Activated gamma-delta T cell (primary cell): ENCODE results near the gene RSRC1.
"Not testable (repeated sequence)": the region's sequence is repeated elsewhere in the genome, so short reads cannot be mapped to it uniquely, and the experiment has no call there.

Experiments
- DNase-seq: peaks from one replicate; lab custom pipeline; 2025; lab: John Stamatoyannopoulos, UW

RSRC1 gene

DNA sequence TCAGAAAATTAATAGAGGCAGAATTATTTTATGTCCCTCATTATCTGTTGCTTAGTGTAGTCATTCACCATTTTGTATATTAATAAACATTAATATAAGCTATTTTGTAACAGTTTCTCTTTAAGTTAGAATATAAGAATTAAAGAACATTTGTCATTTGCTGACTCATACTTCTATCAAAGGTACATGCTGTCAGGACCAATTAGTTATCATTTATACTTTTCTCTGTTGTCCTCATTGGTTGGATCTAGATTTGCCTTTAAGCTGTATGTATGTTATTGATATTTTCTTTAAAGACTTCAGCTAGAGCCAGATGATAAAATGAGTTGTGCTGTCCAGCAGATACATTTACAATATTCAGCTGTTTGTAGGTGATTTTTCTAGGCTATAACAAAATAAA is 292.7 kb downstream of the RSRC1 start:
- no peak for DNase-seq

DNA sequence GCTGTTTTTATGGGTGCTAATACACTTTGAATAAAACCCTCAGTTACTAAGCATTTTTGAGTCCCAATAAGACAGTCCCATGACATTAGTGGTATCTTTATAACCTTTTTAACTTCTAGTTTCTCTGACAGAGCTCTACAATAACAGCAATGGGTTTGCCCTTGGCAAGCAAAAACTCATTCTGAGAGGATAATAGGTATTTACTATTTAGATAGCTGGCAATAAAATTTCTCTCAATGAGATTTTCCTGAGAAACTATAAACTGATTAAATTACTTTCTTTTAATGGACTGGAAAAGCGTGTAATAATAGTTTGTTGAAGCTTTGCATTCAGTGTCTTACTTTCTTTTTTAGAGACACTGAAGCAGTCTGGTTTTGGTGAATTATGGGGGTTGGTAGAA is 293.1 kb downstream of the RSRC1 start:
- no peak for DNase-seq

DNA sequence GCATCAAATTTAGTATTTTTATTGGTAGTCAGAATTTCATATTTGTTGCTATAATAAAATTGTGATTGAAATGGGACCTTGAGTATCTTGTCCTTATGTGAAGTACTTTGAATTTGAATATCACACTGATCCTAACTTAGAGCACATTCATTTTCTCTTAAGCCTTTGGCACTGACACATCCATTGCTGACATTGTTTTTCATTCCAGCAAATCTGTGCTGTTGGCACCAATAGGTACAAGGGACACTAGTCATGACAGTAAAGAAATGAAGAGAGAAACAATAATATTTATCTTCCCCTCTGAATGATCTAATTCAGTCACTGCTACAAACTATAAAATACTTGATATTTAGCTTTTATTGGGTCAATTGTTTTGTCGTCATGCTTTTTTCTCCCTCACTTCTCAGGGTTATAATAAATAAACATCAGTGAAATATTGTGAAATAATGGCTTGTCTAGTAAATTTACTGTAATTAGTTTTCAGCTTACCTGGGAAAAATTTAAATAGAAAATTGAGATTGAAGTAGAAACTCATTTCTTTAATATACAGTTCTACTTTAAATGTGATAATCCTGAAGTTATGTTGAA is 294.3 kb downstream of the RSRC1 start:
- no peak for DNase-seq

DNA sequence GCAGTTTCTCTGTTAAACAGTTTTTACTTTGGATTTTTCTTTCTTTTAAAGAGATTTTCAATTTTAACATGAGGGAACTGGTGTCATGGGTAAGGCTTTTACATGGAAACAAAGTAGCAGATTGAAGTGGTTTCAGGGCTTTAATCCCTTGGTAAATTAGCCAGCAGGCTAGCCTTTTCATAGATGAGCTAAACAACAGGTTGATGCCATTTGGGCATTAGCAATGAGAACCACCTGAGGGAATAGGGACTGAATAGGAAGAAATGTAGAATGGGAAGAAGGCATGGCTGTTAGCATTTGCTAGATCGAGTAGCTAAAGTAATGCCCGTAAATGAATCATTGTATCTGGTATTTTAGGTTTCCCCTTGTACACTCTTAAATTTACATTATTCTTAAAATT is 295.6 kb downstream of the RSRC1 start:
- no peak for DNase-seq

DNA sequence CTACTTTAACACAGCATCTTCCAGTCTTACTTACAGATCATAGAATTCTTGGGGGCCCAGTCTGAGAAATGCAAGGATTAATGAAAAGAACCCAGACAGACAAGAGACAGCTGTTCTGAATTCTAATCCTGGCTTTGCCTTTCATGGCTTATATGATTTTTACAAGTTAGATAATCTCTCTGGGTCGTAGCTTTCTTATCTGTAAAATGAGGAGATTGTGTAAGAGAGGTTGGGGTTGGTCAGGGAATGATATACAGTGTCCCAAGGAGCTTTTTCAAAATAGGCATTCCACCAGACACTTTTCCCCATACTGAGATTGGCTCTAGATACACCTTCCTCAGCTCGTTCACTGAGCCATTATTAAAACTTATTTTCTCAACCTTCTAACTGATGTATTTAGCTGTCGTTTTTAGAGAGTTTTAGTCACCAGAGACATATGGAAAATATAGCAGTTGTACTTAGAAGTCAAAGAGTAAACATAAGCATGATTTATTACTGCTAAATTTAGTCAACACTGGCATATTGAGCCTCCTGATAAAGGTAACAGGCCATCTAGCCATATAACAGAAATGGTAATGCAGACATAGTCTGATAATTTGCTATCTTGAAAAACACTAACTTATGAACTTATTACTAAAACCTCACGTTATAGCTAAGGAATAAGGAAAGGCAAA is 298.1 kb downstream of the RSRC1 start:
- DNase-seq = no peak

DNA sequence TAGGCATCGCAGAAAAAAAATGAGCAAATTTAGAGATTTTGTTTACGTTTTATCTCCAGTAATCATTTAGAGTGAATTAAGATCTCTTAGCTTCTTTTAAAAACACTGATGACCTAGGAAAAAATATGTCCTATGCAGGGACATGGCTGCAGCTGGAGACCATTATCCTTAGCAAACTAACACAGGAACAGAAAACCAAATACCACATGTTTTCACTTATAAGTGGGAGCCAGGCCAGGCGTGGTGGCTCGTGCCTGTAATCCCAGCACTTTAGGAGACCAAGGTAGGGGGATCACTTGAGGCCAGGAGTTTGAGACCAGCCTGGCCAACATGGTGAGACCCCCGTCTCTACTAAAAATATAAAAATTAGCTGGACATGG is 298.6 kb downstream of the RSRC1 start:
- not testable (repeated sequence) for DNase-seq

DNA sequence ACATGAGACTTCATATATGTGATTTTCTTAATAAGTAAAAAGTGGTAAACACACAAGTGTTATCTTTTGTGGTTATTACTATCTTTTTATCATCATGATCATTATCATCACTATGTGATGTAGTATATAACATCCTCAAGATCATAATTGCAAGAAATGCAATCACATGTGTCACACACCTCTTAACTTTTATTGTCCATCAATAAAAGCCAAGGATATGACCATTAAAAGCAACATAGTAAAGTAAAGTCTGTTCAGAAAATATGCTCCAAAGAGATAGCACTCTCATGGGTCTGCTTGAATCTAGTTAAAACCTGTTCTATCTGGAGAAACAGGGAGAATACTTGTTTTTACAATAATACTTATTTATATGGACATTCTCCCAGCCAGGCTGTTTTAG is 308.1 kb downstream of the RSRC1 start:
- DNase-seq = no peak

DNA sequence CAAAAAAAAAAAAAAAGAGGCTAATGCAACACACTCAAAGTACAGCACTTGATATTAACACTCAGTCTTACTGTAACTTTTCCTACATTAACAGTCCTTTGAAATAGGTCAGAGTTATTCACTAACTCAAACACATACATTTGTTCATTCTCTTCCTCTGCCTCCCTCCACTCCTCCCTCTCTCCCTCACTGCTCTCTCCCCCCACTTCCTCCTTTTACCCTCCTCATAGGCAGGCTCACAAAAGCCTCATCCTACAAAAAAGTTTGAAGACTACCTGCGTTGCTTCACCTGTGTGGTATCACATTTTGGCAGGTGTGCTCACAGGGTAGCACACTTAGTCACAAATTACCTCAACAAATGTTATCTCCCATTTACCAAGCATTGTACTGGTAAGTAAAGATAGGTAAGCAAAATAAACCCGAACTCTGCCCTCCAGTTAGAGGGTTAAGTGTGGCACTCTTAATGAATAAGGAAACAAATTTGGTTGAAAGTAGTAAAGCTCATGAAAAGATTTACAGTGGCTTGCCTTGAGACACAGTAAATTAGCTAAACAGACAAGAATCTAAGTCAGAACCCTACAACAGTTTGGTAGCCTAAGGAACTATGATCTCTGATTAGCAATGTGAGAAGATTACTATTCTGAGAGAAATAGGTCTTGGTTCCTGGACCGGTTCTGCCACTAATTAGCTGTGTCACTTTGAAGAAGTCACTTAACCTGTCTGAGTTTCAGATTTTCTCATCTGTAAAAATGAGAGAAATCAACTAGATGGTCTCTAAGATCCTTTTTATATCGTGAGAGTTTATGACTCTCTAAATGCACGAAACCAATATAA is 310.1 kb downstream of the RSRC1 start:
- DNase-seq = no peak

DNA sequence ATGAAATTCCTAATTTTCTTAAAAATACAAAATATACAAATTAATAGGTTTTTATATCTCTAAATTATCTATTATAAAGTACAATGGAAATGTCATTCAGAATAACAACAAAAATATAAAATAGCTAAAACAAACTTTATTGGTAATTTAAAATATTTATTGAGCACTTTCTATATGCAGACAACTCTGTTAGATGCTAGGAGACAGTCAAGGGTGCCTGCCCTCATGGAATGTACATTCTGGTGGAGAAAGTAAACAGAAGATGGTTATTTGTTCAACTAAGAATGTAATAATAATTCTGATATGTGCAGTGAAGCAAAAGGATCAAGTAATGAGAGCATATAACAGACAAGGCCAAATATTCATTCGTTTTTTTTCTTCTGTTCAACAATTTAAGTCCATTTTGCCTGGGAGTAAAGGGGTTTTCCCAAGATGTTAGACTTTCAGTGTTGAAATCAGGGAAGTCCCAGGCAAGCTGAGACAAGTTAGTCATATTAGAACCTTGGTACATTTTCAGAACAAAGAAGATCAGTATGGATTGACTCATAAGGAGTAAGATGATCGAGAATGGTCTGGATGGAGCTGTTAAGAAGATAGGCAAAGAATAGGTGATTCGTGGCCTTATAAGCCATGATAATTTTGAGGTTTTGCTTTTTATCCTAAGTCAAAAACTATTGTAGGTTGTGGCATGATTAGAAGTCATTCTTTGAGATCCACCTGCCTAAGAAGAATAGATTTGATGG is 310.9 kb downstream of the RSRC1 start:
- DNase-seq = no peak

DNA sequence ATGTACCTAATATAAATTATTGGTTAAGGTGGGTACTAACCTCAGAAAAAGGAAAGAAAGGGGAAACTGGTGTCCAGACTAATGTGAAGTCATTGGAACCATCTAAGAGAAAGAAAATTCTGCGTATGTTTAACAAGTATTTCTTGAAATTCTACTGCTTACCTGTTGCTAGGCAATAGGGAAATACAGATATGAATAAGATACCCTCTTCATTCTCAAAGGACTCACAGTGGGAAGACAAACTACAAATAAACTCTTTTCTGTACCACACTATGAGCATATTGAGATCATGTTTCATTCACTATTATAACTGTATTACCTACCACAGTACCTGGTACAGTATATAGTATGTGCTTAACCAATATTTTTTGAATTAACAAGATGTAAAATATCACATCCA is 320.6 kb downstream of the RSRC1 start:
- DNase-seq = no peak

DNA sequence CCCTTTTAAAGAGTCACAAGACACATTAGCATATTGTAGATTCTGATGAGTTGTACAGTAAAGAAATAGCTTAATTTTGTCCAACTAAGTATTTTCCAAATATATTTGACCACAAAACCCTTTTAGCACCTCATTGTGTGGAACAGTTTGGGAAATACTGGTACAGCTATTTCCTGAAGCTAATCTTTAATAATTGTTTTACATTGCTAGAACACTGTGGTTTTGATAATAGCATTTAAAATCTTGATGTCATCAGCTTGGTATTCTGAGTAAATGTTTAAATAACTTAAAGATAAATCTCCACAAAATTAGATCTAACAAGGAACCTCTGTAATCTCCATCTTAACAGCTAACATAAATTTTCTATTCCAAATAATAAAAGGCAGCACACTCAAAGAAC is 321.1 kb downstream of the RSRC1 start:
- no peak for DNase-seq

DNA sequence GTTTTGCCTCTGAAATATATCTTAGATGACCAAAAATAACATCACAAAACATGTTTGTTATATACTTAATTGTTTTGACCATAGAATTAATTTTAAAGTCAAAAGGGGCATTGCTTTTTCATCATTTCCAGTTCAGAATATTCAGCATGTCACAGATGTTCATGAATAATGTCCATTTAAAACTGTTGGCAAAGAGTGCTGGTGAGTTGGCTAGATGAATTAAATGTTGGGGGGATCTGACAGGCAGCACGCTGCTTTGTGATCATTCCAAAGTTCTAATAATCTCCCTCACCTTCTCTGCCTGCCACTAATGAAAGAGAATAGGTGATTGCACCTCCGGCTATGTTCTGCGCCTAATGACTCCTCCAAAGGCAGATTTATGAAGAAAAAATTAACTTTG is 321.9 kb downstream of the RSRC1 start:
- DNase-seq = no peak

DNA sequence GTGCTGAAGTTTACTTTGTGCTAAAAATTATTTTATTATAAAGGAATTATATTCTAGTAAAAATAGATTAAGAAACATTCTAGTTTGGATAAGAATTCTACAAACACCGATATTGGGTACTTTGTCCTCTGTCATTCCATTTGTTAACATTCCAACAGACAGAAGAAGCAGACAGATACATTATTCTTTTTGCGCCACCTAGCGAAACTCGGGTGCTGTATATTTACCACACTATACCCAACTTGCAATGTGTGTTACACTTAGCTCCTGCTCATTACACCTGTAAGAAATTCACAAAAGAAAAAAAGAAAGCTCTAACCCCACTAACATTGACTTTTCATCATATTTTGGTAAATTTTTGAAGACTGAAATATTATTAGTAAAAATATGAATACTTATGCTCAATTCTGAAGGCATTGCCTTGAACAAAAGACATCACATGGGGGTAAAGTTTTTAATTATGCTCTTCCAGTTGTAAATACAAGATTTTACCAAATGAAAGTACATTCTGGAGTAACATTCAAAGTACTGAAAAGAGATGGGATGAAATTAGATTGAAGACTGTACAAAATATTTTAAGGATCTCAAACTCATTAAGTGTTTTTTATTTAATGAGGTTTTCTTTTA is 324.6 kb downstream of the RSRC1 start:
- no peak for DNase-seq

DNA sequence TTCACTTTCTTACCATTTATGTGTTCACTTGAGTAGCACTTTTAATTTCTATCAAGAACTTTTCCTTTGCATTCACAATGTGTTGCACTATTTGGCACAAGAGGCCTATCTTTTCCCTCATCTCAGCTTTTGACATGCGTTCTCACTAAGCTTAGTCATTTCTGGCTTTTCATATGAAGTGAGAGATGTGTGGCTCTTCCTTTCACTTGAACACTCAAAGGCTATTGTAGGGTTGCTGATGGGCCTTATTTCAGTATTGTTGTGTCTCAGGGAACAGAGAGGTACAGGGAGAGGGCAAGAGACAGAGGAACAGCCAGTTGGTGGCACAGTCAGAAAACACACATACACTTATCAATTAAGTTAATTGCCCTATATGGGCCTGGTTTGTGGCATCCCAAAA is 333.7 kb downstream of the RSRC1 start:
- DNase-seq = no peak

DNA sequence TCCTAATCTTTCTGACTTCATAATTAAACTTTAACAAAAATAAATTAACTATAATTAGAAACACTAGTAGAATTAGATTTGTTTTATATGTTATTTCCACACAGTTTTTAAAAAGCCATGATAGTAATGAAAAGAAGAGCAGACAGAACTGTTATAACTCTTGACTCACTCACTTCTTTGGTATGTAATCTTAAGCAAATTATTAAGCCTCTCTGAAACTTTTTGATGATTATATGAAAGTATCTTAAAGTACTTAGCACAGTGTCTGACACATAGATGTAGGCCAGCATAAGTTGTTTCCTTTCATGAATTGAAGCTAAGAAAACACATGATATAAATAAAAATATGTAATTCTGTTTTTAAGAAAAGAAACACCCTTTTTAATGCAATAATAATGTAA is 337.5 kb downstream of the RSRC1 start:
- DNase-seq = no peak

DNA sequence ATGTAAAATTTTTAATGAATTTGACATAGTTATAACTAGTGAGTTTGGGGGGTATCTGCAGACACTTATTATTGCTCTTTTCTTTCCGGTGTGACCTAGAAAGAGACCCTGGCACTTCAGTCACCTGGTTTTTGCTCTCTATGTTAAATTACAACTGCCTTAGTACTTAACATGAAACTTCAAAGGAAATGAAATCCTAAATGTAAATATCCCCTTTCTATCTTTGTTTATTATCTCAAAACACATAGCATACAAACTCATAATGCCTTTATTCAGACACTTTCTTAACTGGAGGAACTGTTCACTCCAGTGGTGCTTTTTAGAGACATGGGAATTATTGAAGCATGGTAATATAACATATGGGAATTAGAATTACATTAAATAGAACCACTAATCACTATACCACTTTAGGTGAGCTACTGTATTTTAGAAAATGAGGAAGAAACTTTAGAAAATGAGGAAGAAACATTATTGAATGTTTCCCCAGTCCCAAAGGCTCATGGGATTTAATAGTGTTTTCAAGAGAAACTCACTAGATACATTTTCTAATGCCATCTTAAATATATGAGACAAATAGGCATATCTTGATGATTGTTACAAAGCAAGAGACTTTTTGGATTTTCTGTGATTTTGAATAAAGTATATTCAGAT is 341.6 kb downstream of the RSRC1 start:
- DNase-seq = no peak

DNA sequence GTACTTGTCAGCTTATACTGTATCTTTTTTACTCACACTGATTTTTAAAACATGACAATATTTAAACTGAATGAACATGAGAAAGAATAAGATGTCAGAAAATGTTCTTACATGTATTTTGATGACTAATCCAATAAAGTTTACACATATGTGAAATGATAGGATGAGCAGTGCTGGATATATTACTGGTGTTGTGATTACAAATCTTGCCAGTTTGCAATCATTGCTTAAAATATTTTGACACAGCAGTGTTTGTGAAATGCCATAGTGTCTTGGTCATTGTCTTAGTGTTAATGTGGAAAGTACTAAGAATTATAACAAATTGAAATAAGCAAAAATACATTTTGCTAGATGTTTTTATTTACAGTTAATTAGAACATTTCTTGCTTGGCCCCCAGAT is 342.4 kb downstream of the RSRC1 start:
- DNase-seq = no peak

DNA sequence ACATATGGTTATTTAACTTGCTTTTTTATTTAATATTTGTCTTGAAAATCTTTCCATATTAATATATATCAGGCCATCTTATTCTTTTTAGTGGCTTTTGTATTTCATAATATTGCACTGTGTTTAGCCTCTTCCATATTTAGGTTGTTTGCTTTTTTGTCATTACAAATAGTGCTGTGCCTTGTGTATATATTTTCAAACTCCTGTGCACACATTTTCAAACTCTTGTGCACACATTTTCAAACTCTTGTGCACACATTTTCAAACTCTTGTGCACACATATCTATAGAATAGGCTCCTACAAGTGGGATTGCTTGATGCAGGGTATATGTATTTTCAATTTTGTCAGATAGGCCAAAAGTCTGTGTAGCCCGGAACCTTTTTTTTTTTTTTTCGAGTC is 343.1 kb downstream of the RSRC1 start:
- no peak for DNase-seq

DNA sequence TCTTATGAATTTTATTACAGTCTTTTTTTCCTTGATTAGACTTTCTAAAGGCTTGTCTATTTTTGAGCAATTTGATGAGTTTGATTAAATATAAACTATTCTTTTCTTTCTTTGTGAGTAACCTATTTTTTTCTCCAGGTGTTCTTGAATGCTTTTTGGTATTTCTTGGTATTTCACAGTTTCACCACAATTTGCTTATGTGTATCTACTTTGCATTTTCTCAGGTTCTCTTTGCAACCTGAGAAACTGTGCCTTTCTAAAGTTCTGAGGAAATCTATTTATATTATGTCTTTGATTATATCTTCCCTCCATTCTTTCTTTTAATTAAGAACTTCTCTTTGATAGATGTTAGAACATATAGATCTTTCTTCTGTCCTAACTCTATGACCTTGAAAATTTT is 344.0 kb downstream of the RSRC1 start:
- DNase-seq = no peak

DNA sequence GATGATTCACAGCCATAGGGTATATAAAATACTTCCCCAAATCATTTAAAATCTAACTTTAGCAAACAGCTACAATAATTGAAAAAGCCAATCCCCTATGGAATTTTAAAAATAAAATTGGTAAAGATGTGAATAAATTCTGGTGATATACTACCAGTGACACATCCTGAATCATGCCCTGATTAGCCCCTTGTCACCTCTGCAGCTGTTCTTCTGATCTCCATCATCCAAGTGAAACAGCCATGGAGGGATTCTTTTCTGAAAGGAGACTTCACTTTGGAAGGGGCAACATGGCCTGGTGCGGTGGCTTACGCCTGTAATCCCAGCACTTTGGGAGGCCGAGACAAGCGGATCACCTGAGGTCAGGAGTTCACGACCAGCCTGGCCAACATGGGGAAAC is 345.5 kb downstream of the RSRC1 start:
- DNase-seq = no peak

DNA sequence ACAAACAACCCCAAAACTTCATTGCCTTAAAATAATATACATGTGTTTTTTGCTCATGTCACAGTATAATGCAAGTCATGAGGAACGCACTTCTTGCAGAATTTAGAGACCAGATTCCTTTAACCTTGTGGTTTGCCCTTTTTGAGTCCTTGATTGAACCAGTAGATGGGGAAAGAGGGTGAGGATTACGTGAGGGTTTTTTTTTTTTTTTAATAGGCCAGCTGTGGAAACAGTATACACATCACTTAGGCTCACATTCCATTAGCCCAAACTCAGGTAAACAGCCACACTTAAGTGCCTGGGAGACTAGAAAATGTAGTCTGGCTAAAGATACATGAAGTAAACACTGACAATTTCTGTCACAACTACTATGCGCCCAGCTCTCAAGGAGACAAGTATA is 346.2 kb downstream of the RSRC1 start:
- DNase-seq = no peak

DNA sequence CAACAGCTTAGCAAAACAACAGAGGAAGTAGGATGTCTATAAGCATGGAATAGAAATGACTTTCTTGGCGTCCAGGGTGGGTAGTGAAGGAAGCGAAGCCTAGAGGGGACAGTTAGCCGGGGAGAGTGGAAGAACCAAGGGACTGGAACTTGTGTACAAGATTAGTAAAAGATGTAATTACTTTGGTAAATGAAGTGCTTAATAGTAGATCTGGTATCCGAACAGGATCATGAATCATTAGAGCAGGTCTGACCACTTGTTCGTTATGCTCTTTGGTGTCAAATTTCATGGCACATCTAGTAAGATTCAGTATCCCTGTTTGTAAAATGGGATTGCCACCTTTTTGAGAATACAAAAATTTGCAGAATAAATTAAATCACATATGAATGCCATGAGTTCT is 348.6 kb downstream of the RSRC1 start:
- DNase-seq = no peak
